ENCODE measurements around the gene APC.

DNA sequence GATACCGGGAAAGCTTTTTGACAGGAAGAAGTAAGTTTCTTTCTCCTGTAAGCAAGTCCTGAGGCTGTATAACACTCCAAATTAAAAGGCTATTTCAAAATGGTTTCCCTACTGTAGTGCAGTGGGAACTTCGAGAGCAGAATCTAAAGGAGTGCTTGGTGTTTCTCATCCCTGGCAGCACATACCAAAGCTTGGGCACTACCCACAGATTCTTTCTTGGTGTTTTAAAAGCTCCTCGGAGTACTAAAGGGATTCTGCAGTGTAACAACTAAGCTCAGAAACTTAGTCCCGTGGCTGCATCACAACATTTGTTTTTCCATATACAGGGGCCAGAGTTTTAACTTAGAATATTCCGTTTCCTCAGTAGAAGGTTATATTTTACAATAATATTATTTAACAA, 5.6 kb upstream of the APC start:
- no peak for TF ChIP-seq SRF (IDR thresholded peaks at IDR 0.05; ENCODE audit: low read depth)
- TF ChIP-seq, protein P1, sequence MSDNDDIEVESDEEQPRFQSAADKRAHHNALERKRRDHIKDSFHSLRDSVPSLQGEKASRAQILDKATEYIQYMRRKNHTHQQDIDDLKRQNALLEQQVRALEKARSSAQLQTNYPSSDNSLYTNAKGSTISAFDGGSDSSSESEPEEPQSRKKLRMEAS (IDR thresholded peaks at IDR 0.05): no peak
- TF ChIP-seq, protein P2, sequence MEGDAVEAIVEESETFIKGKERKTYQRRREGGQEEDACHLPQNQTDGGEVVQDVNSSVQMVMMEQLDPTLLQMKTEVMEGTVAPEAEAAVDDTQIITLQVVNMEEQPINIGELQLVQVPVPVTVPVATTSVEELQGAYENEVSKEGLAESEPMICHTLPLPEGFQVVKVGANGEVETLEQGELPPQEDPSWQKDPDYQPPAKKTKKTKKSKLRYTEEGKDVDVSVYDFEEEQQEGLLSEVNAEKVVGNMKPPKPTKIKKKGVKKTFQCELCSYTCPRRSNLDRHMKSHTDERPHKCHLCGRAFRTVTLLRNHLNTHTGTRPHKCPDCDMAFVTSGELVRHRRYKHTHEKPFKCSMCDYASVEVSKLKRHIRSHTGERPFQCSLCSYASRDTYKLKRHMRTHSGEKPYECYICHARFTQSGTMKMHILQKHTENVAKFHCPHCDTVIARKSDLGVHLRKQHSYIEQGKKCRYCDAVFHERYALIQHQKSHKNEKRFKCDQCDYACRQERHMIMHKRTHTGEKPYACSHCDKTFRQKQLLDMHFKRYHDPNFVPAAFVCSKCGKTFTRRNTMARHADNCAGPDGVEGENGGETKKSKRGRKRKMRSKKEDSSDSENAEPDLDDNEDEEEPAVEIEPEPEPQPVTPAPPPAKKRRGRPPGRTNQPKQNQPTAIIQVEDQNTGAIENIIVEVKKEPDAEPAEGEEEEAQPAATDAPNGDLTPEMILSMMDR (IDR thresholded peaks at IDR 0.05 in 2 of 3, conservative IDR thresholded peaks at IDR 0.05 in 1 of 3; ENCODE audit: borderline replicate concordance in 1 of 3, insufficient read depth in 1 of 3, low read depth in 2 of 3, low read length in 2 of 3): no peak
- TF ChIP-seq ZNF274 (IDR thresholded peaks at IDR 0.05; ENCODE audit: low read depth, low read length): no peak
- TF ChIP-seq EZH2 (IDR thresholded peaks at IDR 0.05): no peak
- no peak for TF ChIP-seq TCF7L2 (IDR thresholded peaks at IDR 0.05; ENCODE audit: borderline replicate concordance, extremely low read depth, insufficient read depth, insufficient read length)
- no peak for TF ChIP-seq POLR2A (IDR thresholded peaks at IDR 0.05; ENCODE audit: borderline replicate concordance, extremely low read depth, insufficient read depth, insufficient read length)
